ENCODE data around the gene COLEC11. TPM values are rescaled to one million over a fixed set of nuclear protein-coding genes. Genes with fewer than 3 reads are reported as not detected.
A peak's percentile ranks its signal among the peaks of the same experiment; 100 is the strongest.

The COLEC11 gene
- total and polyA plus RNA-seq, 2 of the 13 experiments (the other 11 are each of a cell fraction or from before 2014, with no cell fraction given): 1.5 to 3.0 TPM

- TF ChIP-seq TEF (CRISPR knock-in tag; IDR thresholded peaks at IDR 0.05): no peak
- no peak; the same call in none of the 2 replicates for TF ChIP-seq PAXIP1 (CRISPR knock-in tag; conservative IDR thresholded peaks at IDR 0.05)
- TF ChIP-seq ZNF24 (IDR thresholded peaks at IDR 0.05): no peak
- no peak for TF ChIP-seq XBP1 (CRISPR knock-in tag; IDR thresholded peaks at IDR 0.05)
- TF ChIP-seq SMARCE1 (IDR thresholded peaks at IDR 0.05; ENCODE audit: borderline replicate concordance): no peak
- peak; percentile 75 for TF ChIP-seq YEATS4 (CRISPR knock-in tag; IDR thresholded peaks at IDR 0.05; ENCODE audit: borderline replicate concordance)
- TF ChIP-seq ZNF83 (CRISPR knock-in tag; IDR thresholded peaks at IDR 0.05; ENCODE audit: borderline replicate concordance): no peak
- no peak for TF ChIP-seq SATB2 (CRISPR knock-in tag; IDR thresholded peaks at IDR 0.05)
- no peak for TF ChIP-seq DMTF1 (CRISPR knock-in tag; IDR thresholded peaks at IDR 0.05)
- 0 out of 2 replicates have a peak, but pooled peaks have one; percentile 42 for TF ChIP-seq ZSCAN31 (CRISPR knock-in tag; IDR thresholded peaks at IDR 0.05; ENCODE audit: low read depth)
- peak; percentile 24 for TF ChIP-seq TEAD3 (CRISPR knock-in tag; optimal IDR thresholded peaks at IDR 0.05; ENCODE audit: borderline replicate concordance)
- no peak for TF ChIP-seq ISX (CRISPR knock-in tag; conservative IDR thresholded peaks at IDR 0.05)
- TF ChIP-seq ZNF597 (CRISPR knock-in tag; IDR thresholded peaks at IDR 0.05): no peak
- TF ChIP-seq SNAPC5 (CRISPR knock-in tag; IDR thresholded peaks at IDR 0.05; ENCODE audit: borderline replicate concordance): no peak
- TF ChIP-seq ZNF17 (CRISPR knock-in tag; IDR thresholded peaks at IDR 0.05): no peak
- 0 out of 2 replicates have a peak, but pooled peaks have one; percentile 17 for TF ChIP-seq MED1 (CRISPR knock-in tag; IDR thresholded peaks at IDR 0.05)
- peak; percentile 8 for TF ChIP-seq RXRA (CRISPR knock-in tag; IDR thresholded peaks at IDR 0.05)
- TF ChIP-seq SKIL (CRISPR knock-in tag; IDR thresholded peaks at IDR 0.05; ENCODE audit: borderline replicate concordance): no peak
- TF ChIP-seq NBN (conservative IDR thresholded peaks at IDR 0.05): no peak
These were observed 10.4 kb downstream of the COLEC11 start (continued) for GRCh38 chr2:3604991-3605961.
